Esophagus muscularis mucosa (tissue), 4 donors: ENCODE measurements around the gene CKB. TPM values are rescaled to one million over a fixed set of nuclear protein-coding genes. Genes with fewer than 3 reads are reported as not detected.

Experiments used
- DNase-seq: peaks from one replicate; pipeline ENCODE4 v3.0.0-alpha.2; 2017; ENCODE audit errors: extremely low spot score
- H3K27ac ChIP-seq, 4 donors: fragments of 200-600 bp; sonication (generic); replicated peaks in 1 of 4; 1 replicate in 3 of 4; 2 replicates in 1 of 4; pipeline ENCODE4 v1.5.1; 2016 to 2019; ENCODE audit warnings: mild to moderate bottlenecking in 1 of 4
- H3K27me3 ChIP-seq, 4 donors: fragments of 200-600 bp; sonication (generic); one replicate each; pipeline versions ENCODE4 v1.5.1 to v1.6.0; 2016 to 2019
- H3K36me3 ChIP-seq, 4 donors: fragments of 200-600 bp; sonication (generic); one replicate each; pipeline ENCODE4 v1.5.1; 2016 to 2019
- H3K4me1 ChIP-seq, 4 donors: fragments of 200-600 bp; sonication (generic); one replicate each; pipeline ENCODE4 v1.5.1; 2016 to 2019
- H3K4me3 ChIP-seq, 4 donors: fragments of 200-600 bp; sonication (generic); 1 replicate in 2 of 4; 2 replicates in 2 of 4; pipeline ENCODE4 v1.5.1; 2016 to 2019; ENCODE audit warnings: mild to moderate bottlenecking in 4 of 4, moderate library complexity in 1 of 4
- H3K9me3 ChIP-seq, 4 donors: fragments of 200-600 bp; sonication (generic); 1 replicate in 3 of 4; 2 replicates in 1 of 4; pipeline ENCODE4 v1.5.1; 2016 to 2019
- EP300 ChIP-seq: sonication (generic); formaldehyde crosslinking; IDR thresholded peaks from one replicate; pipeline ENCODE4 v1.6.1; 2017; ENCODE audit warnings: antibody characterized with exemption
- POLR2A ChIP-seq: fragments of 450-650 bp; IDR thresholded peaks from one replicate; pipeline ENCODE4 v1.6.1; 2017; ENCODE audit warnings: antibody characterized with exemption, moderate library complexity, mild to moderate bottlenecking, low read depth
- POLR2AphosphoS5 ChIP-seq, 2 donors: sonication (generic); formaldehyde crosslinking; IDR thresholded peaks; one replicate each; pipeline ENCODE4 v1.6.1; 2017; ENCODE audit warnings: antibody characterized with exemption in 2 of 2
- WGBS: methylation state at CpG from one replicate; pipeline ENCODE4 v1.1.5; 2018; 5-methylcytosine and 5-hydroxymethylcytosine counted together
- intact Hi-C: fragments of 100-400 bp; cut with DNase I; formaldehyde crosslinking; loops from one replicate; pipeline ENCODE4 v1.15.1; 2023
- total RNA-seq, 4 donors: library from RNA; depleted of rRNA; stranded (reverse); fragments of >200 nt; gene quantifications; one replicate each; pipeline versions ENCODE4 v1.1.0 to v1.2.1, GENCODE V29; 2016
- TF ChIP-seq, protein P1 (sequence below), 3 experiments: fragments of 200-600 bp in 2 of 3; fragments of 450-650 bp in 1 of 3; sonication (generic) in 2 of 3; IDR thresholded peaks; one replicate each; pipeline ENCODE4 v1.5.1; 2017 to 2019; ENCODE audit warnings: antibody characterized with exemption in 3 of 3, mild to moderate bottlenecking in 2 of 3, moderate library complexity in 1 of 3

CKB gene
- total RNA-seq, 4 donors from 2014 or later: 917 to 1,843 (median 1,284) TPM

DNA sequence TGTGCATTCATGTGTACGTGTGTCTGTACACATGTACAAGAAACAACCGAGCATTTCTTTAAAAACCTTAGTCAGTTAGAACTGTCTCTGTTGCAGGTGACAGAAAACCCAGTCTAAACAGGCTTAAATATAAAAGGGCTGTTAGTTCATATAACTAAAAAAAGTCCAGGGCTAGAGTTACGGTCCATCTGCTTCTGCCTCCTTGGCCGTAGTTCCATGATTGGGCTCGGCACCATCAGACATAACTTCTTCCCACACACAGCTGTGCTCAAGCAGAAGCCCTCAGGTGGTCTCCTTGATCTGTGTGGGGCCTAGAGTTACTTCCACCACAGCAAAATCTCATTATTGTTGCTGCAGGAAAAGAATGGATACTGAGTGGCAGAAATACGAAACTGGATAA is 34.6 kb downstream of the CKB start:
- Histone ChIP-seq H3K36me3 (peaks cover 22 to 93% (median 65%) of the 10 kb centered on the region in 4 donors), H3K27me3 (no peaks in the 10 kb centered on the region), H3K9me3 (no peaks in the 10 kb centered on the region), H3K4me3 (no peak overlapping the region), H3K27ac (no peak overlapping the region), H3K4me1 (peaks cover 0 to 10% (median 5%) of the 10 kb centered on the region in 4 donors)
- TF ChIP-seq POLR2AphosphoS5 (IDR thresholded peaks at IDR 0.05): no peak
- TF ChIP-seq, protein P1, sequence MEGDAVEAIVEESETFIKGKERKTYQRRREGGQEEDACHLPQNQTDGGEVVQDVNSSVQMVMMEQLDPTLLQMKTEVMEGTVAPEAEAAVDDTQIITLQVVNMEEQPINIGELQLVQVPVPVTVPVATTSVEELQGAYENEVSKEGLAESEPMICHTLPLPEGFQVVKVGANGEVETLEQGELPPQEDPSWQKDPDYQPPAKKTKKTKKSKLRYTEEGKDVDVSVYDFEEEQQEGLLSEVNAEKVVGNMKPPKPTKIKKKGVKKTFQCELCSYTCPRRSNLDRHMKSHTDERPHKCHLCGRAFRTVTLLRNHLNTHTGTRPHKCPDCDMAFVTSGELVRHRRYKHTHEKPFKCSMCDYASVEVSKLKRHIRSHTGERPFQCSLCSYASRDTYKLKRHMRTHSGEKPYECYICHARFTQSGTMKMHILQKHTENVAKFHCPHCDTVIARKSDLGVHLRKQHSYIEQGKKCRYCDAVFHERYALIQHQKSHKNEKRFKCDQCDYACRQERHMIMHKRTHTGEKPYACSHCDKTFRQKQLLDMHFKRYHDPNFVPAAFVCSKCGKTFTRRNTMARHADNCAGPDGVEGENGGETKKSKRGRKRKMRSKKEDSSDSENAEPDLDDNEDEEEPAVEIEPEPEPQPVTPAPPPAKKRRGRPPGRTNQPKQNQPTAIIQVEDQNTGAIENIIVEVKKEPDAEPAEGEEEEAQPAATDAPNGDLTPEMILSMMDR (IDR thresholded peaks at IDR 0.05): no peak
- TF ChIP-seq EP300: no peak
- TF ChIP-seq POLR2A: no peak
- WGBS: 78% methylated on average over 6 of the region's 6 CpGs
- intact Hi-C loops: no loop called here
- no peak for DNase-seq

DNA sequence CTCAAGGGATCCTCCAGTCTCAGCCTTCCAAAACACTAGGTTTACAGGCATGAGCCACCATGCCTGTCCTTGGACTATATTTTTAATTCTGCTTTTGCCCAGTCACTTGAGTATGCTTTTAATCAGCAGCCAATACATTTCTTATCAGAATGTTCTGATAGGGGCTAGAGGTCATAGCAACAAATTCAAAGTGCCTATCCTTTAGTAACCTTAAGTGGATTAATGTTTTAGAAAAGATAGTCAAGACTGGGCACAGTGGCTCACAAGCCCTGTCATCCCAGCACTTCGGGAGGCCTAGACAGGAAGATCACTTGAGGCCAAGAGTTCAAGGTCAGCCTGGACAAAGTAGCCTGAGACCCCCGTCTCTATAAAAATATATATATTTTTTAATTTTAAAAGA is 37.1 kb downstream of the CKB start:
- no peaks in the 10 kb centered on the region for H3K27me3 ChIP-seq
- TF ChIP-seq, protein P1 (IDR thresholded peaks at IDR 0.05): no peak
- no peak for TF ChIP-seq POLR2A
- no peak for TF ChIP-seq EP300
- TF ChIP-seq POLR2AphosphoS5 (IDR thresholded peaks at IDR 0.05): no peak
- intact Hi-C loops: no loop called here
- no peak for DNase-seq
- WGBS: 100% methylated on average over 2 of the region's 2 CpGs
- H3K9me3 ChIP-seq: no peaks in the 10 kb centered on the region
- H3K27ac ChIP-seq: no peak overlapping the region
- no peak overlapping the region for H3K4me3 ChIP-seq
- H3K4me1 ChIP-seq: peaks cover 0 to 10% (median 5%) of the 10 kb centered on the region in 4 donors
- H3K36me3 ChIP-seq: peaks cover 29 to 92% (median 66%) of the 10 kb centered on the region in 4 donors

DNA sequence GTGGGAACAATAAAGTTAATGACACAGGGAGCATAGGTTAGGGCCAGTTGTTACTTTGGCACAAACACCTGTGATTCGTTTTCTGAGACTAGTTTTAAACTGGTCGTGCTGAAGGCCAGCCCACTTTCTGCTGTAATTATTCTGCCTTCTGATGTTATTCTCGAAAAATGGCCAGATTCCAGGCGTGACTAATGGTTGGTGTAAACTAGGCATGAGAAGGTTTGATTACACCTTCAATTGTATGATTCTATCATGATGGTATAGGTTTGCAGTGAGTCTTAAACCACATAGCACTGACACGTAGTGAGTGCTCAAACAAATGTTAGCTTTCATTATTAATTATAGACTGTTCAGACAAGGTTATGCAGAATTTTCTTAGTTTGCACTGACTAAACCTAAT is 39.0 kb downstream of the CKB start:
- no peak overlapping the region for H3K4me3 ChIP-seq
- TF ChIP-seq POLR2AphosphoS5 (IDR thresholded peaks at IDR 0.05) (no peak), EP300 (no peak), POLR2A (no peak)
- TF ChIP-seq, protein P1 (IDR thresholded peaks at IDR 0.05): no peak
- no peaks in the 10 kb centered on the region for H3K9me3 ChIP-seq
- H3K4me1 ChIP-seq: peaks cover 0 to 10% (median 5%) of the 10 kb centered on the region in 4 donors
- 49% methylated on average over 5 of the region's 5 CpGs for WGBS
- no peaks in the 10 kb centered on the region for H3K27me3 ChIP-seq
- H3K36me3 ChIP-seq: peaks cover 27 to 92% (median 66%) of the 10 kb centered on the region in 4 donors
- no peak for DNase-seq
- no peak overlapping the region for H3K27ac ChIP-seq
- intact Hi-C loops: no loop called here

DNA sequence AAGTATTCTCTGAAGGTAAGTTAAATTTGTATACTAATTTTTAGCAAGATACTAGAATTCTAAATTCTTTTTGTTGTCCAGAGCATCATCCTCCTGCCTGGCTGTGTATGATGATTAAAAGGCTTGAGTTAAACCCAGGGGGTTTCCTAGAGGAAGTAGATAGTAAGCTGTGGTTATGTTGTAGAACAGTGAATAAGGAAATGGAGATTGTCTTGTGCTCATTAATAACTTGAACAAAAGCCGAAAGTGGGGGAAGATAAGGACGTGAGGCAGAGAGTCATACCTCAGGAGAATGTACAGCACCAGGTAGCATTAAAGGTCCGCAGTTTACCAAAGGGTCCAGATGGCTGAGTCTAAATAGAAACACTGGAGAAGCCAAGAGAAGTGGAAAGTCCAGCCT is 42.0 kb downstream of the CKB start:
- intact Hi-C loops: no loop called here
- H3K27ac ChIP-seq: no peak overlapping the region
- H3K9me3 ChIP-seq: no peaks in the 10 kb centered on the region
- no peaks in the 10 kb centered on the region for H3K27me3 ChIP-seq
- H3K4me3 ChIP-seq: no peak overlapping the region
- DNase-seq: no peak
- peaks cover 23 to 93% (median 74%) of the 10 kb centered on the region in 4 donors for H3K36me3 ChIP-seq
- TF ChIP-seq POLR2AphosphoS5 (IDR thresholded peaks at IDR 0.05): no peak
- no peak for TF ChIP-seq POLR2A
- TF ChIP-seq EP300: no peak
- TF ChIP-seq, protein P1 (IDR thresholded peaks at IDR 0.05): no peak
- H3K4me1 ChIP-seq: peaks cover 0 to 10% (median 5%) of the 10 kb centered on the region in 4 donors
- 68% methylated on average over 3 of the region's 3 CpGs for WGBS

DNA sequence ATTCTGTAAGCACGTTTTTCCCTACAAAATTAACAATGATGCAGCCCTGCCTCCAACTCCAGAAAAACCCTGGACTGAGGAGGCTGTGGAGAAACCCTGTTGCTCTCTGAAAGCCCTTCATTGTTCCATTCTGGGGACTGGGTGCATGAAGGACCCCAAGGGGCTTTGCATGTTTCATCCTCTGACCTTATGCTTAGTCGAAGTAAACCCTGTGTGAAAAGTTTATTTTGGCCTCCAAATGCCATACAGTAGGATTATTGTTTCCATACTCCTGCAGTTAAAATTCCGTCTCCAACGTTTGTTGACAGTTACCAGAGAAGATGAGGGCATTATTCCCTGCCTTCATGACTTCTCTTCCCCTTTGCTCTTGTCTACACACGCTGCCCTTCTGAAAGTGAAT is 46.0 kb downstream of the CKB start:
- no peak overlapping the region for H3K4me3 ChIP-seq
- TF ChIP-seq POLR2AphosphoS5 (IDR thresholded peaks at IDR 0.05): no peak
- TF ChIP-seq POLR2A: no peak
- TF ChIP-seq EP300: no peak
- TF ChIP-seq, protein P1 (IDR thresholded peaks at IDR 0.05): no peak
- intact Hi-C loops: no loop called here
- peaks cover 27 to 98% (median 82%) of the 10 kb centered on the region in 4 donors for H3K36me3 ChIP-seq
- H3K4me1 ChIP-seq: no peaks in the 10 kb centered on the region
- no peak overlapping the region for H3K27ac ChIP-seq
- no peaks in the 10 kb centered on the region for H3K9me3 ChIP-seq
- 74% methylated on average over 5 of the region's 5 CpGs for WGBS
- H3K27me3 ChIP-seq: no peaks in the 10 kb centered on the region
- no peak for DNase-seq
